OCI-LY1 (cell line): ENCODE results near the gene CTTNBP2NL.

ENCODE experiments used
- H2AFZ ChIP-seq: fragments of 200-600 bp; sonication (generic), shearing (Covaris generic); 2 replicates; pipeline ENCODE4 v1.6.0; 2014; ENCODE audit warnings: antibody characterized with exemption, mild to moderate bottlenecking, low read length
- H3F3A ChIP-seq: fragments of 200-600 bp; sonication (generic), shearing (Covaris generic); 2 replicates; pipeline ENCODE4 v1.6.0; 2014; ENCODE audit warnings: mild to moderate bottlenecking, antibody characterized with exemption, low read length, moderate library complexity; ENCODE audit not compliant: insufficient read depth
- H3K27ac ChIP-seq: fragments of 200-600 bp; sonication (generic); 2 replicates; pipeline ENCODE4 v1.5.1; 2014; ENCODE audit warnings: low read length, mixed run types, mild to moderate bottlenecking, low read depth; ENCODE audit not compliant: poor library complexity, severe bottlenecking
- H3K27me3 ChIP-seq: fragments of 200-600 bp; sonication (generic); 2 replicates; pipeline ENCODE4 v1.6.0; 2014; ENCODE audit warnings: antibody characterized with exemption, mild to moderate bottlenecking, low read length, moderate library complexity; ENCODE audit not compliant: insufficient read depth
- H3K36me3 ChIP-seq: fragments of 200-600 bp; sonication (generic); 2 replicates; pipeline ENCODE4 v1.6.1; 2014; ENCODE audit warnings: mild to moderate bottlenecking, antibody characterized with exemption, low read length, moderate library complexity, mixed read lengths; ENCODE audit not compliant: insufficient read depth
- H3K4me1 ChIP-seq: fragments of 200-600 bp; sonication (generic); 2 replicates; pipeline ENCODE4 v1.5.1; 2014; ENCODE audit warnings: mild to moderate bottlenecking, low read length, moderate library complexity; ENCODE audit not compliant: insufficient read depth, severe bottlenecking
- H3K4me2 ChIP-seq: fragments of 200-600 bp; sonication (generic), shearing (Covaris generic); 2 replicates; pipeline ENCODE4 v1.6.1; 2014; ENCODE audit warnings: low read length
- H3K4me3 ChIP-seq: fragments of 200-600 bp; sonication (generic); 2 replicates; pipeline ENCODE4 v1.5.1; 2014; ENCODE audit warnings: low read length, low read depth, mild to moderate bottlenecking, mixed read lengths; ENCODE audit not compliant: poor library complexity, severe bottlenecking
- H3K79me2 ChIP-seq: fragments of 200-600 bp; shearing (Covaris generic); 2 replicates; pipeline ENCODE4 v1.6.1; 2016; ENCODE audit warnings: mixed run types, low read length, mixed read lengths; ENCODE audit not compliant: insufficient read depth
- H3K9ac ChIP-seq: fragments of 200-600 bp; sonication (generic), shearing (Covaris generic); 2 replicates; pipeline ENCODE4 v1.6.1; 2014; ENCODE audit warnings: mild to moderate bottlenecking, low read length, mixed read lengths
- H3K9me2 ChIP-seq: fragments of 200-600 bp; sonication (generic), shearing (Covaris generic); 2 replicates; pipeline ENCODE4 v1.6.1; 2014; ENCODE audit warnings: low read depth, mild to moderate bottlenecking, low read length, mixed read lengths
- H3K9me3 ChIP-seq: fragments of 200-600 bp; shearing (Covaris generic); 2 replicates; pipeline ENCODE4 v1.6.1; 2014; ENCODE audit warnings: low read length, mixed read lengths
- H4K20me1 ChIP-seq: fragments of 200-600 bp; sonication (generic), shearing (Covaris generic); 2 replicates; pipeline ENCODE4 v1.6.0; 2016; ENCODE audit warnings: mild to moderate bottlenecking, low read length; ENCODE audit not compliant: insufficient read depth
- CTCF ChIP-seq: fragments of 200-600 bp; sonication (generic), shearing (Covaris generic); IDR thresholded peaks from 2 replicates; pipeline ENCODE4 v1.5.1; 2017; ENCODE audit warnings: mild to moderate bottlenecking, antibody characterized with exemption, low read length, moderate library complexity, mixed read lengths
- EZH2 ChIP-seq: fragments of 200-600 bp; sonication (generic), shearing (Covaris generic); IDR thresholded peaks from 2 replicates; pipeline ENCODE4 v1.8.0; 2017; ENCODE audit warnings: borderline replicate concordance, mixed run types, mild to moderate bottlenecking, antibody characterized with exemption, low read length, moderate library complexity, mixed read lengths

CTTNBP2NL gene

DNA sequence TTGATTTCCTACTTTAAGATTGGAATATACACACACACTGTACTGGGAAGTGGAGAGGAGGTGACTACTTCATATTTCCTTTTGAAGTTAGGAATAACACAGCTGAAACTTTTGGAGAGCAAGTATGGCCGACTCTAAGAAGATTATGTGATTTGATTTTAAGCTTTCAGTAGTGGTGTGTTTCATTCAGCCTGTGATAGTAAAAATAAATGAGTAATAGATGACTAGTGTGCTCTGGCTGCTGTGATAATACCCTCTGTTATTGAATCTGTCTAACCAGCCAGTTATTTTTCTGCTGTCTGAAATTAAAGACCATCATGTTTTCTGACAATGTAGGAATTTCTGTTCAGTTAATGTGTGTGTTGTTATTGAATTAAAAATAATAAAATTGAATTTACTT is 48.3 kb downstream of the CTTNBP2NL start:
- H3K27ac ChIP-seq: no peak overlapping the region
- H3K9me3 ChIP-seq: no peaks in the 10 kb centered on the region
- no peak overlapping the region for H3K4me2 ChIP-seq
- TF ChIP-seq EZH2 (no peak), CTCF (no peak)
- H3K79me2 ChIP-seq: no peaks in the 10 kb centered on the region
- H3K9ac ChIP-seq: no peak overlapping the region
- H3K4me3 ChIP-seq: no peak overlapping the region
- no peaks in the 10 kb centered on the region for H3K27me3 ChIP-seq
- H3K36me3 ChIP-seq: no peaks in the 10 kb centered on the region
- no peaks in the 10 kb centered on the region for H3K9me2 ChIP-seq
- no peaks in the 10 kb centered on the region for H3F3A ChIP-seq
- H3K4me1 ChIP-seq: no peaks in the 10 kb centered on the region
- no peak overlapping the region for H2AFZ ChIP-seq
- no peaks in the 10 kb centered on the region for H4K20me1 ChIP-seq

DNA sequence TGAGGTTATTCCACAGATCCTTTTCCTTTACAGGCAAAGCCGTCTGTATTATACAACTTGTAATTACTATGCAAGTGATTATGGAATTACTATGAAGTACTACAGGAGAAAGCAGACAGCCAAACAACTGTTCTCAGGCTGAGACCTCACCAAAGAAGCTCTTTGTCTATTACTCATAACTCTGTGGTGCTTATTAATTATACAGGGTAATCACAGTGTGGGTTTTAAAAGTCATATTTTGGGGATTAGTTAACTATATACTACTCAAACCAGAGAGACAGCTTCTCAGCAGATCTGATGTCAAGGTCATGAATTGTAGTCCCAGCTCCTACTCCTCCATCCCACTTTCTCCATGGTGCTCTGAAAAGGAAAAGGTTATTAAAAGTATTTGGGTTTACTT is 49.6 kb downstream of the CTTNBP2NL start:
- Histone ChIP-seq H3K4me2 (no peak overlapping the region), H2AFZ (no peak overlapping the region), H3F3A (no peaks in the 10 kb centered on the region), H3K27me3 (no peaks in the 10 kb centered on the region), H3K27ac (no peak overlapping the region), H3K9me2 (no peaks in the 10 kb centered on the region), H4K20me1 (no peaks in the 10 kb centered on the region), H3K9ac (no peak overlapping the region), H3K79me2 (no peaks in the 10 kb centered on the region), H3K9me3 (no peaks in the 10 kb centered on the region), H3K36me3 (no peaks in the 10 kb centered on the region), H3K4me1 (no peaks in the 10 kb centered on the region), H3K4me3 (no peak overlapping the region)
- TF ChIP-seq EZH2 (no peak), CTCF (no peak)

DNA sequence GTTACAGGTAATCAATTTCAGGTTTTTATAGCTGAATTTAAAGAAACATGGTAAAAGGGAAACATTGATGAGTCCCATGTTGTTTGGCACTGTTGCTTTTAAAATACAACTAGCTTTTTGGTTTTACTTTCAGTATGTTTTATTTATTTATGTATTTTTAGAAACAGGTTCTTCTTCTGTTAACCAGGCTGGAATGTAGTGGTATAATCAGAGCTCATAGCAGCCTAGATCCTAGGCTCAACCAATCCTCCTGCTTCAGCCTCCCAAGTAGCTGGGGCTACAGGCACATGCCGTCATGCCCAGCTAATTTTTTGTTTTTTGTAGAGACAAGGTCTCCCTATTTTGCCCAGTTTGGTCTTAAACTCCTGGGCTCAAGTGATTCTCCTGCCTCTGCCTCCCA is 50.4 kb downstream of the CTTNBP2NL start:
- H3F3A ChIP-seq: no peaks in the 10 kb centered on the region
- no peaks in the 10 kb centered on the region for H4K20me1 ChIP-seq
- H3K36me3 ChIP-seq: no peaks in the 10 kb centered on the region
- no peak overlapping the region for H3K4me2 ChIP-seq
- no peak overlapping the region for H3K9ac ChIP-seq
- no peaks in the 10 kb centered on the region for H3K9me2 ChIP-seq
- no peaks in the 10 kb centered on the region for H3K9me3 ChIP-seq
- H3K4me3 ChIP-seq: no peak overlapping the region
- H3K27me3 ChIP-seq: no peaks in the 10 kb centered on the region
- no peak overlapping the region for H3K27ac ChIP-seq
- H3K4me1 ChIP-seq: no peaks in the 10 kb centered on the region
- no peak overlapping the region for H2AFZ ChIP-seq
- H3K79me2 ChIP-seq: no peaks in the 10 kb centered on the region
- TF ChIP-seq EZH2: no peak
- no peak for TF ChIP-seq CTCF
